ENCODE data around the gene LMAN2. TPM values are rescaled to one million over a fixed set of nuclear protein-coding genes. Genes with fewer than 3 reads are reported as not detected.

Gene LMAN2
- total RNA-seq, 1 experiment from 2014 or later = 106 TPM

DNA sequence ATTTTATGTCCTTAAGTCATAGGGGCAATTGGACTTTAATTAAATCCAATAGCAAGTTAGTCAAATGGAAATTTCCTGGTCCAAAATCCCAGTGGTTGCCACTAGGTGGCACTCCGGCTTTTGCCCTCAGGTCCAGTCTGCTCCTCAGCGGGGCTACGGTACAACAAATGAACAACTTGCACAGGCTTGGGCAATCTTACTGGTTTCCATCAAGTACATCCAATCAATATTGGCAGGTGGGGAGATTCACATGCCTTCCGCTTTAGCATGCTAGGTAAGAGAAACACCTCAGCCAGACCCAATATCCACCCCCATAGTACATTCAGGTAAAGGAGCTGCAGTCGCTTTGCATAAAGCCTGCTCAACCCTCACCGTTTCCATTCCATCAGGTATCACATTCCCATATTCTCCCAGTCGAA lies 33.5 kb downstream of the LMAN2 start:
- H3T11ph ChIP-seq (ENCODE audit: low read length) = no peak overlapping the region
- no peak overlapping the region for H2BK15ac ChIP-seq (ENCODE audit: low read depth, low read length)
- H4K5ac ChIP-seq (ENCODE audit: insufficient read length, low read depth, low read length) = no peak overlapping the region
- no peak overlapping the region for H2BK120ac ChIP-seq (ENCODE audit: low read depth, low read length, poor library complexity, severe bottlenecking)
- no peaks in the 10 kb centered on the region for H4K20me1 ChIP-seq (ENCODE audit: control insufficient read depth, insufficient read depth, insufficient read length)
- H3K4me1 Mint-ChIP-seq = peaks cover 5 to 14% of the 10 kb centered on the region in 2 experiments
- no peaks in the 10 kb centered on the region for H3K79me1 ChIP-seq (ENCODE audit: insufficient read depth, low read depth, low read length, poor library complexity, severe bottlenecking)
- no peak overlapping the region for H2BK12ac ChIP-seq (ENCODE audit: insufficient read length, low read depth, low read length)
- H2BK20ac ChIP-seq (ENCODE audit: low read depth, low read length, poor library complexity, severe bottlenecking) = no peak overlapping the region
- H2AK5ac ChIP-seq (ENCODE audit: insufficient read length, low read length) = no peak overlapping the region
- peak overlapping the region in 1 of 2 experiments; percentile 7; a peak in 2 of 5 replicates for H3K4me3 Mint-ChIP-seq
- no peak overlapping the region for H3K18ac ChIP-seq (ENCODE audit: insufficient read length, low read depth, low read length)
- H3K9ac ChIP-seq (ENCODE audit: extremely low read depth, insufficient read length, low read length) = no peak overlapping the region
- TF ChIP-seq, protein P1, sequence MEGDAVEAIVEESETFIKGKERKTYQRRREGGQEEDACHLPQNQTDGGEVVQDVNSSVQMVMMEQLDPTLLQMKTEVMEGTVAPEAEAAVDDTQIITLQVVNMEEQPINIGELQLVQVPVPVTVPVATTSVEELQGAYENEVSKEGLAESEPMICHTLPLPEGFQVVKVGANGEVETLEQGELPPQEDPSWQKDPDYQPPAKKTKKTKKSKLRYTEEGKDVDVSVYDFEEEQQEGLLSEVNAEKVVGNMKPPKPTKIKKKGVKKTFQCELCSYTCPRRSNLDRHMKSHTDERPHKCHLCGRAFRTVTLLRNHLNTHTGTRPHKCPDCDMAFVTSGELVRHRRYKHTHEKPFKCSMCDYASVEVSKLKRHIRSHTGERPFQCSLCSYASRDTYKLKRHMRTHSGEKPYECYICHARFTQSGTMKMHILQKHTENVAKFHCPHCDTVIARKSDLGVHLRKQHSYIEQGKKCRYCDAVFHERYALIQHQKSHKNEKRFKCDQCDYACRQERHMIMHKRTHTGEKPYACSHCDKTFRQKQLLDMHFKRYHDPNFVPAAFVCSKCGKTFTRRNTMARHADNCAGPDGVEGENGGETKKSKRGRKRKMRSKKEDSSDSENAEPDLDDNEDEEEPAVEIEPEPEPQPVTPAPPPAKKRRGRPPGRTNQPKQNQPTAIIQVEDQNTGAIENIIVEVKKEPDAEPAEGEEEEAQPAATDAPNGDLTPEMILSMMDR (conservative IDR thresholded peaks at IDR 0.05) = peak; percentile 97
- no peaks in the 10 kb centered on the region for H3K9me3 ChIP-seq (ENCODE audit: control insufficient read depth, low read depth, low read length)
- H3K23me2 ChIP-seq (ENCODE audit: insufficient read length, low read depth, low read length, poor library complexity, severe bottlenecking) = peaks cover under 1% of the 10 kb centered on the region
- WGBS (ENCODE audit: extremely low coverage, insufficient read length, low lambda C conversion rate) = no CpG with 5 or more reads among the region's 7 CpGs
- H3K79me2 ChIP-seq (ENCODE audit: insufficient read depth, low read length) = no peaks in the 10 kb centered on the region
- peak overlapping the region in 2 of 3 experiments; percentile 9 to 41; a peak in 2 of 7 replicates for H3K27ac Mint-ChIP-seq
- H3K4me1 ChIP-seq (ENCODE audit: insufficient read depth, low read length) = no peaks in the 10 kb centered on the region
- H3K4ac ChIP-seq (ENCODE audit: low read depth, low read length) = no peak overlapping the region
- no peak overlapping the region for H4K8ac ChIP-seq (replicated peaks; ENCODE audit: insufficient read length, low read depth, low read length)
- H3K27ac ChIP-seq (ENCODE audit: insufficient read length, low read depth, low read length) = no peak overlapping the region
- H3K23ac ChIP-seq (ENCODE audit: insufficient read length, low read depth, low read length) = no peak overlapping the region
- no peaks in the 10 kb centered on the region for H3K27me3 Mint-ChIP-seq (ENCODE audit: low read depth)
- H3K4me2 ChIP-seq (ENCODE audit: insufficient read depth, insufficient read length, low read length) = no peak overlapping the region
- H3K14ac ChIP-seq (ENCODE audit: insufficient read depth, low read length) = no peak overlapping the region
- H3K27me3 ChIP-seq (ENCODE audit: insufficient read depth, low read length) = no peaks in the 10 kb centered on the region
- no peak overlapping the region for H2AFZ ChIP-seq (ENCODE audit: low read length)
- H3K9me3 Mint-ChIP-seq = no peaks in the 10 kb centered on the region; a peak in 1 of 5 replicates
- DNase-seq = peak; percentile 80
- no peak overlapping the region for H3K56ac ChIP-seq (ENCODE audit: insufficient read length, low read depth, low read length)
- no peak overlapping the region for H4K91ac ChIP-seq (ENCODE audit: insufficient read length, low read depth, low read length)
- no peak overlapping the region for H2BK5ac ChIP-seq (ENCODE audit: insufficient read length, low read length)
- peaks cover 3 to 9% (median 8%) of the 10 kb centered on the region in 3 experiments; a peak in 5 of 7 replicates for H3K36me3 Mint-ChIP-seq (ENCODE audit: insufficient read depth in 1 of 3, low read depth in 3 of 3)
